Esophagus muscularis mucosa (tissue), 4 donors: ENCODE data around the gene CCDC141. TPM values are rescaled to one million over a fixed set of nuclear protein-coding genes. Genes with fewer than 3 reads are reported as not detected.

Experiments
- DNase-seq: peaks from one replicate; pipeline ENCODE4 v3.0.0-alpha.2; 2017; ENCODE audit errors: extremely low spot score
- H3K27ac ChIP-seq, 4 donors: fragments of 200-600 bp; sonication (generic); replicated peaks in 1 of 4; 1 replicate in 3 of 4; 2 replicates in 1 of 4; pipeline ENCODE4 v1.5.1; 2016 to 2019; ENCODE audit warnings: mild to moderate bottlenecking in 1 of 4
- H3K27me3 ChIP-seq, 4 donors: fragments of 200-600 bp; sonication (generic); one replicate each; pipeline versions ENCODE4 v1.5.1 to v1.6.0; 2016 to 2019
- H3K36me3 ChIP-seq, 4 donors: fragments of 200-600 bp; sonication (generic); one replicate each; pipeline ENCODE4 v1.5.1; 2016 to 2019
- H3K4me1 ChIP-seq, 4 donors: fragments of 200-600 bp; sonication (generic); one replicate each; pipeline ENCODE4 v1.5.1; 2016 to 2019
- H3K4me3 ChIP-seq, 4 donors: fragments of 200-600 bp; sonication (generic); 1 replicate in 2 of 4; 2 replicates in 2 of 4; pipeline ENCODE4 v1.5.1; 2016 to 2019; ENCODE audit warnings: mild to moderate bottlenecking in 4 of 4, moderate library complexity in 1 of 4
- H3K9me3 ChIP-seq, 4 donors: fragments of 200-600 bp; sonication (generic); 1 replicate in 3 of 4; 2 replicates in 1 of 4; pipeline ENCODE4 v1.5.1; 2016 to 2019
- EP300 ChIP-seq: sonication (generic); formaldehyde crosslinking; IDR thresholded peaks from one replicate; pipeline ENCODE4 v1.6.1; 2017; ENCODE audit warnings: antibody characterized with exemption
- POLR2A ChIP-seq: fragments of 450-650 bp; IDR thresholded peaks from one replicate; pipeline ENCODE4 v1.6.1; 2017; ENCODE audit warnings: antibody characterized with exemption, moderate library complexity, mild to moderate bottlenecking, low read depth
- POLR2AphosphoS5 ChIP-seq, 2 donors: sonication (generic); formaldehyde crosslinking; IDR thresholded peaks; one replicate each; pipeline ENCODE4 v1.6.1; 2017; ENCODE audit warnings: antibody characterized with exemption in 2 of 2
- WGBS: methylation state at CpG from one replicate; pipeline ENCODE4 v1.1.5; 2018; 5-methylcytosine and 5-hydroxymethylcytosine counted together
- intact Hi-C: fragments of 100-400 bp; cut with DNase I; formaldehyde crosslinking; loops from one replicate; pipeline ENCODE4 v1.15.1; 2023
- total RNA-seq, 4 donors: library from RNA; depleted of rRNA; stranded (reverse); fragments of >200 nt; gene quantifications; one replicate each; pipeline versions ENCODE4 v1.1.0 to v1.2.1, GENCODE V29; 2016
- TF ChIP-seq, protein P1 (sequence below), 3 experiments: fragments of 200-600 bp in 2 of 3; fragments of 450-650 bp in 1 of 3; sonication (generic) in 2 of 3; IDR thresholded peaks; one replicate each; pipeline ENCODE4 v1.5.1; 2017 to 2019; ENCODE audit warnings: antibody characterized with exemption in 3 of 3, mild to moderate bottlenecking in 2 of 3, moderate library complexity in 1 of 3

CCDC141 gene
- total RNA-seq, 4 donors from 2014 or later: 2.7 to 8.7 (median 4.1) TPM

DNA sequence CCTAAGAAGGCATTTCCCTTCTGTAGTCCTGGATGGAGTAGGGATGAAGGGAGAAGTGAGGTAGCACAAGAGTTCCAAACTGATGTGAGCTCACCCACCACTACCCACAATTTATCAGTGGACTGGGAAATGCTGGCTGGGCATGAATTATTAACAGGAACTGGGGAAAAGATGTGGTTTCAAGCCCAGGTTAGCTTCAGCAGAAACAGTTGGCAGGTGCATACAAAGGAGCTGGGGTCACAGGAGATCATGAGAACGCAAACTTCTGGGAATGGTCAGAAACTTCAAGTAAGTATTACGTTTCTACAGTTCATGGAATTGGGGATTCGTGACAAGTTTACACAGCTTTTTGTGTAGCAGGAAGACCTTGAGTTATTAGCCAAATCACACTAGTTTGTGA lies 5.4 kb downstream of the CCDC141 start:
- WGBS: 77% methylated on average over 3 of the region's 3 CpGs
- TF ChIP-seq POLR2A: no peak
- TF ChIP-seq, protein P1, sequence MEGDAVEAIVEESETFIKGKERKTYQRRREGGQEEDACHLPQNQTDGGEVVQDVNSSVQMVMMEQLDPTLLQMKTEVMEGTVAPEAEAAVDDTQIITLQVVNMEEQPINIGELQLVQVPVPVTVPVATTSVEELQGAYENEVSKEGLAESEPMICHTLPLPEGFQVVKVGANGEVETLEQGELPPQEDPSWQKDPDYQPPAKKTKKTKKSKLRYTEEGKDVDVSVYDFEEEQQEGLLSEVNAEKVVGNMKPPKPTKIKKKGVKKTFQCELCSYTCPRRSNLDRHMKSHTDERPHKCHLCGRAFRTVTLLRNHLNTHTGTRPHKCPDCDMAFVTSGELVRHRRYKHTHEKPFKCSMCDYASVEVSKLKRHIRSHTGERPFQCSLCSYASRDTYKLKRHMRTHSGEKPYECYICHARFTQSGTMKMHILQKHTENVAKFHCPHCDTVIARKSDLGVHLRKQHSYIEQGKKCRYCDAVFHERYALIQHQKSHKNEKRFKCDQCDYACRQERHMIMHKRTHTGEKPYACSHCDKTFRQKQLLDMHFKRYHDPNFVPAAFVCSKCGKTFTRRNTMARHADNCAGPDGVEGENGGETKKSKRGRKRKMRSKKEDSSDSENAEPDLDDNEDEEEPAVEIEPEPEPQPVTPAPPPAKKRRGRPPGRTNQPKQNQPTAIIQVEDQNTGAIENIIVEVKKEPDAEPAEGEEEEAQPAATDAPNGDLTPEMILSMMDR (IDR thresholded peaks at IDR 0.05): no peak
- TF ChIP-seq EP300: no peak
- no peak for TF ChIP-seq POLR2AphosphoS5 (IDR thresholded peaks at IDR 0.05)
- intact Hi-C loops: no loop called here

DNA sequence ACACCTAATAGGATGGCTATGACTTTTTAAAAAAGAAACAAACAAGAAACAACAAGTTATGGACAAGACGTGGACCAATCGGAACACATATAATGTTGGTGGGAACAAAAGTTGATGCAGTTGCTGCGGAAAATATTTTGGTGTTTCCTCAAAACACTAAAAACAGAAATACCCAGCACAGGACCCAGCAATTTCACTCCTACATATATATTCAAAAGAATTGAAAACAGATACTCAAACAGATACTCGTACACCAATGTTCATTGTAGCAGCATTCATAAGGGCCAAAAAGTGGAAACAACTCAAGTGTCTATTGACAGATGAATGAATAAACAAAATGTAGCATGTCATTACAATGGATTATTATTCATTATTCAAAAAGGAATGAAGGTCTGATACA lies 12.1 kb downstream of the CCDC141 start:
- TF ChIP-seq POLR2AphosphoS5 (IDR thresholded peaks at IDR 0.05) (no peak), POLR2A (no peak), EP300 (no peak)
- TF ChIP-seq, protein P1 (IDR thresholded peaks at IDR 0.05): no peak
- Histone ChIP-seq H3K27ac (no peak overlapping the region), H3K36me3 (no peaks in the 10 kb centered on the region), H3K4me3 (no peak overlapping the region), H3K4me1 (no peaks in the 10 kb centered on the region), H3K9me3 (no peaks in the 10 kb centered on the region), H3K27me3 (no peaks in the 10 kb centered on the region)
- WGBS: 88% methylated on average over 4 of the region's 4 CpGs
- intact Hi-C loops: no loop called here
- no peak for DNase-seq

More for the DNA sequence above, 5.4 kb downstream of the CCDC141 start:
- H3K27ac ChIP-seq: no peak overlapping the region
- no peak overlapping the region for H3K4me3 ChIP-seq
- DNase-seq: no peak
- H3K9me3 ChIP-seq: no peaks in the 10 kb centered on the region
- no peaks in the 10 kb centered on the region for H3K36me3 ChIP-seq
- H3K4me1 ChIP-seq: peaks cover 0 to 6% (median 4%) of the 10 kb centered on the region in 4 donors
- no peaks in the 10 kb centered on the region for H3K27me3 ChIP-seq

DNA sequence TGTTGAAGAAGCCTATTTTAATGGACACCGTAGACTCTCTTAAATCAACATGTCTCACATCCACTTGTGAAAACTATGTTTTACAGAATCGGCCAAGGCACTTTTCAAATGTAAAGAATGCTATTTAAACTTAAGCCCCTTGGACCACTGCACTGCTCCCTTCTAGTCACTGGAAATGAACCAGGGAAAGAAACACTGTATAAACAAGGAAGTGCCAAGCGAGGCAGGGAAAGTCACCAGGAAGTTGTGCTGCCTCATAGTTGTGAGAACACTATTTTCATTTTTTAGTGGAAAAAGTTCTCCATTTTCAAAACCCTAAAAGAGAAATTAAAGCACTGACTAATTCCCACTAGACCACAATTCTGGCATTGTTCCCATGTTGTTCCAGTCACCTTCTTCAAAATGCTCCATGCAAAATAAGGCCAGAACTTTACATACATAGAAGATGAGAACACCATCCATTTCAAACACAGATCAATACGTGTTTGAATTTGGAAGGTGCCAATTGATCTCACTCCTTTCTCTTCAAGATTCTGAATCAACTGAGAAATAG lies 13.5 kb downstream of the CCDC141 start:
- WGBS: 82% methylated on average over 4 of the region's 4 CpGs
- Histone ChIP-seq H3K9me3 (no peaks in the 10 kb centered on the region), H3K4me1 (peaks cover 0 to 5% (median 0%) of the 10 kb centered on the region in 4 donors), H3K4me3 (no peak overlapping the region), H3K36me3 (no peaks in the 10 kb centered on the region), H3K27me3 (no peaks in the 10 kb centered on the region), H3K27ac (no peak overlapping the region)
- DNase-seq: no peak
- intact Hi-C loops: no loop called here
- TF ChIP-seq POLR2AphosphoS5 (IDR thresholded peaks at IDR 0.05): no peak
- TF ChIP-seq, protein P1 (IDR thresholded peaks at IDR 0.05): no peak
- TF ChIP-seq POLR2A: no peak
- TF ChIP-seq EP300: no peak

DNA sequence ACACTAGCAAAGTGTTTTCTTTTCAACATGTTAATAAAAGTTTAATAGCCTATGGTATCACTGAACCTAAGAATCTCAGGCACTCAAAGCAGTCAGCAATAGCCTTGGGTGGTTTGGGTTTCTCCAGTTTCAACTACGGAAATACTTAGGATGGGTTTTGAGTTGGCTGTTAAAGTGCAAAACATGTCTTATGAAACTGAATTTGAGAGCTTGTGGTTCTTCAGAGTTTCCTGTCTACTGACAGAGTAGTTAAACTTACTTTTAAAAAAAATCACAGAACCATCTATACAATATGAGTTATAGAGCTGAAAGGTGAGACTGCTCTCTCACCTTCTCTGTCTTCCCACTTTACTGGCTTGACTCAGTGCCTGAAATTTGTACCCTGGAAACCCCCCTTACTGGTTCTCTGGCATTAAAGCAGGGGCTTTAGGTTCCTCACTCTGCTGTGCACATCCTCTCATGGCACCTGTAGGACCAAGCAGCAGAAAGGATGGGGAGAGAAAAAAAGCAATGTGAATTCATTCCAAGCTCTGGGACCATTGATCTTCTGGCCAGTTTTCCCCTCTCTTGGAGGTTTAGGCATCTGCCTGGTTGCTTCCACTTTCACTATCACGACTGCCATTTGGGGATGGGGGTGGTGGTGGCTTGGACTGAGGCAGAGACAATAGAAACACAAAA lies 18.1 kb downstream of the CCDC141 start:
- H3K27me3 ChIP-seq: no peaks in the 10 kb centered on the region
- DNase-seq: no peak
- TF ChIP-seq EP300 (no peak), POLR2A (no peak), POLR2AphosphoS5 (IDR thresholded peaks at IDR 0.05) (no peak)
- TF ChIP-seq, protein P1 (IDR thresholded peaks at IDR 0.05): no peak
- peaks cover 0 to 10% (median 0%) of the 10 kb centered on the region in 4 donors for H3K4me1 ChIP-seq
- WGBS: 31% methylated on average over 2 of the region's 2 CpGs
- no peaks in the 10 kb centered on the region for H3K36me3 ChIP-seq
- no peak overlapping the region for H3K27ac ChIP-seq
- no peak overlapping the region for H3K4me3 ChIP-seq
- intact Hi-C loops: no loop called here
- H3K9me3 ChIP-seq: no peaks in the 10 kb centered on the region

DNA sequence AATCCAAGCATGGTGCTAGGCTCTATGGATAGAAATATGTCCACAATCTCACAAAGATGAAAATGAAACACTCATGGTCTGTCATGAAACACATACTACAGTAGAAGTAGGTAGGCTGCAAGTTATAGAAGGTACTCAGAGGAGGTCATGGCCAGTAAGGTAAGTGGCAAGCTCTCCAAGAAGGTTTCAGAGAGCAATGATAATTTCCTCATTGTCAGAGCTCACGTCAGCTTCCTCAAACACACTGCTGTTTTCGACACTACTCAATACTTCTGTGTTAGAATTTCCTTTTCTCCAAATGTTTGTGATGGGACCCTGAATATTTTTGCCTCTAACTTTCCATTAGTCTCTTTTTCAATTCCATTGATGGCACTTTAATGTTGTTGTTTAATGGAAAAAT lies 25.5 kb downstream of the CCDC141 start:
- intact Hi-C loops: no loop called here
- Histone ChIP-seq H3K4me1 (no peaks in the 10 kb centered on the region), H3K27me3 (no peaks in the 10 kb centered on the region), H3K4me3 (no peak overlapping the region), H3K27ac (no peak overlapping the region), H3K36me3 (no peaks in the 10 kb centered on the region), H3K9me3 (no peaks in the 10 kb centered on the region)
- WGBS: 74% methylated on average over 2 of the region's 2 CpGs
- DNase-seq: no peak
- TF ChIP-seq, protein P1 (IDR thresholded peaks at IDR 0.05): no peak
- TF ChIP-seq POLR2A (no peak), POLR2AphosphoS5 (IDR thresholded peaks at IDR 0.05) (no peak), EP300 (no peak)
